ENCODE data around the gene C2orf49.

DNA sequence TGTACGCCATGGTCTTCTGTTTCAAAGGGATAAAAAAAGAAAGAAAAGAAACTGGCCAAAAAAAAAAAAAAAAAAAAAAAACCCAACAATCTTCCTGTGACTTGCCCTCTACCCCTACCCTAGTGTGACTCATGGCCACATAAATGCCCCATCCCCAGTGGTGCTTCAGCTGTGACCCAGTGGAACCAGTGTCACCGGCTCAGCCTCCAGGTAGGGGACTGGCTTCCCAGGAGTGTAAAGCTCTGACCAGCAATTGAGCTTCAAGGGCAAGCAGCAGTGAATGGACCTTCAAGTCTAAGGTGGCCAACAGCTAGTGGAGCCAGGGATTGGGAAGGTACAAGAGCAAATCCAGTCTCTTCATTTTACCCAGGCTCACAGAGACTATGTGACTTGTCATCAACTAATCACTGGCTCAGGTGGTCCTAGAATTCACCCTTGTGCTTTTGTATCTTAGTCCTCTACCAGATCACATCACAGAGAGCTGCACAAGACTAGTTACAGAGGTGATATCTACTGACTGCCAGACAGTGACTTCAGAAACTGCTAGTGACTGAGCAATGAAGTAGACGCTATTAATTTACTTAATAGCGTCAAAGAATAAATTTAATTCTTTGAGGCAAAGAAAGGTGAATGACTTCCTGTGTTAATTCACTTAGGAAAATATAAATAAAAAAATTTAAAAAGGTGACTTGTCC is 6.5 kb upstream of the C2orf49 start:
- TF ChIP-seq, protein P1, sequence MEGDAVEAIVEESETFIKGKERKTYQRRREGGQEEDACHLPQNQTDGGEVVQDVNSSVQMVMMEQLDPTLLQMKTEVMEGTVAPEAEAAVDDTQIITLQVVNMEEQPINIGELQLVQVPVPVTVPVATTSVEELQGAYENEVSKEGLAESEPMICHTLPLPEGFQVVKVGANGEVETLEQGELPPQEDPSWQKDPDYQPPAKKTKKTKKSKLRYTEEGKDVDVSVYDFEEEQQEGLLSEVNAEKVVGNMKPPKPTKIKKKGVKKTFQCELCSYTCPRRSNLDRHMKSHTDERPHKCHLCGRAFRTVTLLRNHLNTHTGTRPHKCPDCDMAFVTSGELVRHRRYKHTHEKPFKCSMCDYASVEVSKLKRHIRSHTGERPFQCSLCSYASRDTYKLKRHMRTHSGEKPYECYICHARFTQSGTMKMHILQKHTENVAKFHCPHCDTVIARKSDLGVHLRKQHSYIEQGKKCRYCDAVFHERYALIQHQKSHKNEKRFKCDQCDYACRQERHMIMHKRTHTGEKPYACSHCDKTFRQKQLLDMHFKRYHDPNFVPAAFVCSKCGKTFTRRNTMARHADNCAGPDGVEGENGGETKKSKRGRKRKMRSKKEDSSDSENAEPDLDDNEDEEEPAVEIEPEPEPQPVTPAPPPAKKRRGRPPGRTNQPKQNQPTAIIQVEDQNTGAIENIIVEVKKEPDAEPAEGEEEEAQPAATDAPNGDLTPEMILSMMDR (IDR thresholded peaks at IDR 0.05; ENCODE audit: control extremely low read depth in 1 of 3, insufficient read depth in 1 of 3, low read depth in 1 of 3, low read length in 3 of 3), result no peak
- TF ChIP-seq CHD1 (IDR thresholded peaks at IDR 0.05; ENCODE audit: low read depth, low read length), result no peak
- TF ChIP-seq SP2 (IDR thresholded peaks at IDR 0.05; ENCODE audit: low read length), result no peak
- TF ChIP-seq YY1 (IDR thresholded peaks at IDR 0.05; ENCODE audit: low read depth, low read length), result no peak
- TF ChIP-seq CBX8 (IDR thresholded peaks at IDR 0.05; ENCODE audit: borderline replicate concordance, low read depth, low read length), result no peak
- no peak for TF ChIP-seq JUND (IDR thresholded peaks at IDR 0.05; ENCODE audit: low read length)
- TF ChIP-seq EP300 (IDR thresholded peaks at IDR 0.05; ENCODE audit: borderline replicate concordance in 1 of 2, low read depth in 2 of 2, low read length in 2 of 2), result no peak
- TF ChIP-seq, protein P2, sequence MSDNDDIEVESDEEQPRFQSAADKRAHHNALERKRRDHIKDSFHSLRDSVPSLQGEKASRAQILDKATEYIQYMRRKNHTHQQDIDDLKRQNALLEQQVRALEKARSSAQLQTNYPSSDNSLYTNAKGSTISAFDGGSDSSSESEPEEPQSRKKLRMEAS (IDR thresholded peaks at IDR 0.05), result no peak
- TF ChIP-seq CHD2 (IDR thresholded peaks at IDR 0.05; ENCODE audit: low read length), result no peak
- no peak for TF ChIP-seq BRCA1 (IDR thresholded peaks at IDR 0.05; ENCODE audit: low read depth, low read length)
- TF ChIP-seq, protein P3, sequence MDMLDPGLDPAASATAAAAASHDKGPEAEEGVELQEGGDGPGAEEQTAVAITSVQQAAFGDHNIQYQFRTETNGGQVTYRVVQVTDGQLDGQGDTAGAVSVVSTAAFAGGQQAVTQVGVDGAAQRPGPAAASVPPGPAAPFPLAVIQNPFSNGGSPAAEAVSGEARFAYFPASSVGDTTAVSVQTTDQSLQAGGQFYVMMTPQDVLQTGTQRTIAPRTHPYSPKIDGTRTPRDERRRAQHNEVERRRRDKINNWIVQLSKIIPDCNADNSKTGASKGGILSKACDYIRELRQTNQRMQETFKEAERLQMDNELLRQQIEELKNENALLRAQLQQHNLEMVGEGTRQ (IDR thresholded peaks at IDR 0.05; ENCODE audit: low read length), result no peak
- no peak for TF ChIP-seq CREB1 (IDR thresholded peaks at IDR 0.05)
- no peak for TF ChIP-seq RAD21 (IDR thresholded peaks at IDR 0.05 in 1 of 2, conservative IDR thresholded peaks at IDR 0.05 in 1 of 2; ENCODE audit: low read depth in 2 of 2, low read length in 2 of 2)
- no peak for TF ChIP-seq EZH2 (IDR thresholded peaks at IDR 0.05; ENCODE audit: low read depth, low read length, severe bottlenecking)

Measured in H1 (cell line).